ENCODE data around the gene CCL14.
"Not testable (repeated sequence)": the region's sequence is repeated elsewhere in the genome, so short reads cannot be mapped to it uniquely, and the experiment has no call there.

The CCL14 gene

GRCh38 chr17:35986643-35987042 lies at the start of gene CCL14:
TSS of gene CCL14 (minus strand) at chr17:35986729. CDS start at chr17:35986649, 80 bp downstream.
- no peak for DNase-seq (ENCODE audit: low spot score)

DNA sequence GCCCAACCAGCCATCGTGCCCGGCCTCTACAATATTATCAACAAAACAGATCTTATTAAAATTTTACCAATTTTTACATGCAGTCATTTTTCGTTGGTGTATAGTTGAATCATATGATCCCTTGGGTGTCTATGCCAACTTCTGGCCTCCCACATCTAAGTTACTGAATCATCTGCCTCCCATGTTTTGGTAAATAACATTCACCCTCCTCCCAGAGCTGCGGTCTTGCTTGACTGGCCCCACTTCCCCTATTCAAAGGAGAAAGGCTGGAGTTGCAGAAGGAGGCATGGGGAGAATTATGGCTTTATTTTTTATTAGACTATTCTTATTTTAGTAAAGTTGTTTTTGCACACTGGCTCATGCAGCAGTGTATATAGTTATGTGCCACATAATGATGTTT lies 49.7 kb upstream of the CCL14 start:
- DNase-seq (ENCODE audit: low spot score): no peak

DNA sequence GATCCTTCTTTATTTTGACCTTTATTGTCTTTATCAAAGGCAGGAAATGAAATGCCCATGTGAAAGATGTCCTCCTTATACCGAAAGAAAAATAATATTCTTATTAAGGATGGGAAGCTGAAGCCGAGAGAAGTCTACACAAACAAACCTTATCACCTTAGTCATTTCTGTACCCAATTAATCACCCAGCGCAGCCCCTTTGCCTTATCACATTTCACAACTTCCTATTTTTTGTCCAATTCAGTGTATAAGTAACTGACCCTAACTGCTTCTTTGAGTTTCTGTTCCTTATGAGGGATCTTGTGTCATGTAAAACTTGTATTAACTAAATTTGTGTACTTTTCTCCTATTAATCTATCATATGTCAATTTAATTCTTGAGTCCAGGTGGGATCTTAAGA lies 47.6 kb upstream of the CCL14 start:
- DNase-seq (ENCODE audit: low spot score): no peak

GRCh38 chr17:36030956-36031355 lies 44.4 kb upstream of the CCL14 start:
- DNase-seq (ENCODE audit: low spot score): no peak

DNA sequence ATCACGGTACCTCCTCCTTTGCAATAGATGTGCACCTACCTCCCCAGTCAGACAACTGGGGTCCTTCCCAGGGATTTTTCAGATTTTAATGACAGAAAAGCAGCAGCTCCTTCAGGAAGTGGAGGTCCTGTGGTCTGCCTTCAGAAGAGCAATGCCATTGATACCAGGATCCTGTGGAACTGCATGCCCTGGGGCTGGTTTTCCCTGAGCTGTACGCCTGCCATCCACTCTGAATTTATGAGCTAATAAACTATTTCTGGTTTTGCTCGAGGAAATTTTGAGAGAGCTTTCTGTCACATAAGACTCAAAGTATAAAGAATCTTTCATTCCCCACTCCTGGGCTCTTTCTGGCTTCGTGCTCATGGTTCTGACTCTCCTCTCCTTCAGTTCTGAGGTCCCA lies 41.2 kb upstream of the CCL14 start:
- DNase-seq (ENCODE audit: low spot score): no peak

GRCh38 chr17:36024106-36024869 lies 37.8 kb upstream of the CCL14 start:
- DNase-seq (ENCODE audit: low spot score): no peak

DNA sequence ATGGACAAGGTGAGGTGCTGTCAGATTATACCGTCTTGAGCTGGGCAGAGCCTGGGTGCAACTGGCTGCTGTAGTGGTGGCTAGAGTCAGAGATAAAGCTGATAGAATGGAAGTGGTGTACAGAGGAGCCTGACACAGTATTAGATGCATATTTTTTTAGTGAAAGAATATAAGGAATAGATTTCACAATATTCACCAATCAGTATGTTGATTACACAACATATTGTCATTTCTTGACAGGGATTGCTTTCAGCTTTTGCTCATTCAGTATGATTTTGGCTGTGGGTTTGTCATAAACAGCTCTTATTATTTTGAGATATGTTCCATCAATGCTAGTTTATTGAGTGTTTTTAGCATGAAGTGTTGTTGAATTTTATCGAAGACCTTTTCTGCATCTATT lies 32.9 kb upstream of the CCL14 start:
- DNase-seq (ENCODE audit: low spot score): no peak

DNA sequence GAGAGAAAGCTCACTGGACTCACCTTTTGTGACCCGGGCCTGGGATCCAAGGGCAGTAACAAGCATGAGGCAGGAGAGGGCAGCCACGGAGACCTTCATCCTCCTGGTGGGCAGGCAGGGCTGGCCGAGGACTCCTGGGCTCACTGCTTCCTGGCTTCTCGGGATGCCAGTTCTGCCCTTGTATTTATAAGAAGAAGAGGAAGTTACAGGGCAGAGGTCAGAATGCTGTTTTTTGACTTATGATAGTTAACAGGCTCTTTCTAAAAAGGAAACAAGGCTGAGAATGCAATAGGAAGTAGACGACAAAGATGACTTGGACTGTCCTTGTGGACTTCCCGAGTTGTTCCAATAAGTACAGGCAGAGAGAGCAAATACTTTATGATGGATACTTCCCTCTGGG lies 31.3 kb upstream of the CCL14 start, which contains the start of gene CCL23:
Gene CCL23 (minus strand): TSS at position 174 of the 400 bp plus-strand sequence. CDS start 75 bp downstream, at position 99.
- no peak for DNase-seq (ENCODE audit: low spot score)

DNA sequence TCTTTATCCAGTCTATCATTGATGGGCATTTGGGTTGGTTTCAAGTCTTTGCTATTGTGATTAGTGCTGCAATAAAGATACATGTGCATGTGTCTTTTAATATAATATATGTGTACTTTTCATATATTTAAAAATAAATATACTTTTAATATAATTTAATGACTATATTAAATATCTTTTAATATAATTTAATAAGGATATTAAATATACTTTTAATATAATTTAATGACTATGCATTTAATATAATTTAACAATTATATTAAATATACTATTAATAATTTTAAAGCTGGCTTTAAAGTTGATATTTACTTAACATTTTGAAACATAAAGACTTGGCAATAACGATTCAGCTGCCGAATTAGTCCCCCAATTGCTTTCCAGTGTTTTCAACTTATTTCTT lies 30.0 kb upstream of the CCL14 start:
- DNase-seq (ENCODE audit: low spot score): no peak

DNA sequence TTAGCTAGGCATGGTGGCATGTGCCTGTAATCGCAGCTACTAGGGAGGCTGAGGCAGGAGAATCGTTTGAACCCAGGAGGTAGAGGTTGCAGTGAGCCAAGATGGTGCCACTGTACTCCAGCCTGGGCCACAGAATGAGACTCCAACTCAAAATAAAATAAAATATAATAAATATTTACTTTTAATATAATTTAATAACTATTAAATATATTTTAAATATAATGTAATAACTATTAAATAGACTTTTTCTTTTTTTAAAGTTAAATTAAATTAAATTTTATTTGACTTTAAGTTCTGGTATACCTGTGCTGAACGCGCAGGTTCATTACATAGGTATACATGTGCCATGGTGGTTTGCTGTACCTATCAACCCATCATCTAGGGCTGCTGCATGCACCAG lies 29.4 kb upstream of the CCL14 start:
- DNase-seq (ENCODE audit: low spot score): not testable (repeated sequence)

GRCh38 chr17:36014946-36015345 lies 28.4 kb upstream of the CCL14 start:
- no peak for DNase-seq (ENCODE audit: low spot score)

- no peak for DNase-seq (ENCODE audit: low spot score)
These were observed 24.7 kb upstream of the CCL14 start for GRCh38 chr17:36011201-36011600.

DNA sequence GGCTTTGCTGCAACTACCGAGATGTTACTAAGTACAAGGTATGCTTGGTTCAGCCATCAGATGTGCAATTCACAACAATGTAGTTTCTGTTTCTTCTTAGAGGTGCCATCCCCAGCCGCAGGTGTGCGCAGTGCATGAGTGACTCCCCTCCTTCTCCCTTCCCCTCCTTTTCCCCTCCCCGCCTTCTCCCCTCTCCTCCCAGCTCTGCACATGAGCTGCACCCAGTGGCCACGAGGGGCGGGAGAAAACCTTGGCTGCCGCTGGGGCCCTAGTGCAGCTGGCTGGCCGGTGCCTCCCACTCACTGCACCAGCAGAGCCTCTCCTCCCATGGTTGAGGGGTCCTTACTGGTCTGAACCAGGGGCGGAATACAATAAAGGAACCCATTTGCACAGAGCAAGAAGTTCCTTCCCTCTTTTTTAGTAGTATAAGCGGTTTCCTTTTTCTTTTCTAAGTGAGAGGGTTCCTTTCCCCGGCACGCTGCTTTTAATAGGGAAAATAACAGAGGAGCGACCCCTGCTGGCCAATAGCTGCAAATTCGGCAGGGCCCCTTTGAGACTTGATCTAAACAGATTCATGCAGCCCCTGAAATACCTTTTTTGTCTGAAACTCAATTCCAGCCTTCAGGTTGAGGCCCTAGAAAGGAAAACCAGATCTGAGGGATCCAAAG lies 22.6 kb upstream of the CCL14 start:
- DNase-seq (ENCODE audit: low spot score): no peak

DNA sequence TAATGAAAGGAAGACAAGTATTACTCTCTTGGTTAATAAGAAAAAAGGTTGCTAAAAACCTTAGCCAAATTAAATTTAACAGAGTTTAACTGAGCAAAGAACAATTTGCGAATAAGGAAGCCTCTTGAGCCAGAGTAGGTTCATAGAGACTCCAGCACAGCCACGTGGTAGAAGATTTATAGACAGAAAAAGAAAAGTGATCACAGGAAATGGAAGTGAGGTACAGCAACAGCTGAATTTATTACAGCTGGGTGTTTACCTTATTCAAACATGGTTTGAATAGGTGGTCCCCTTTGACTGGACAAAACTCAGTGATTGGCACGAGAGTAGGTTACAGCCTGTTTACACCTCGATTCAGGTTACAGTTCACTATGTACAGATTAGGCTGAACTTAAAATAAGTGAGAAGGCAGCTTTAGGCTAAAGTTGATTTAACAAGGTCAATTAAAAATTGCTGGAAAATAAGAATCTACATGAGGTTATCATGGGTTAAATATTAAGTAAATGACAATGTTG lies 18.1 kb upstream of the CCL14 start:
- no peak for DNase-seq (ENCODE audit: low spot score)

DNA sequence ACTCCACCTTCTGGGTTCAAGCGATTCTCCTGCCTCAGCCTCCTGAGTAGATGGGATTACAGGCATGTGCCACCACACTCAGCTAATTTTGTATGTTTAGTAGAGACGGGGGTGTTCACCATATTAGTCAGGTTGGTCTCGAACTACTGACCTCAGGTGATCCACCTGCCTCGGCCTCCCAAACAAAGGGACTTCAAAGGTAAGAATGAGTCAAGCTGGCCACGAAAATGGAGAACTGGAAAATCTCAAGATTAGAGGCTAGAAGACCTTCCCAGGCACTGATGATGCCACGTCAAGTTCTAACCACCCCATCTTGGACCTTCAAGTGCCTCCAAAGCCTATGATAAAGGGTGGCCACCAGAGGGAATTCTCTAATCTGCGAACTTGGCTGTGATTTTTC lies 16.1 kb upstream of the CCL14 start:
- DNase-seq (ENCODE audit: low spot score): no peak

GRCh38 chr17:36001862-36002603 lies 15.5 kb upstream of the CCL14 start:
- no peak for DNase-seq (ENCODE audit: low spot score)

GRCh38 chr17:36001110-36001771 lies 14.7 kb upstream of the CCL14 start, which contains the start of gene CCL15:
TSS of gene CCL15 (minus strand) at chr17:36001553. CDS start at chr17:36001492, 61 bp downstream.
- DNase-seq (ENCODE audit: low spot score): no peak

DNA sequence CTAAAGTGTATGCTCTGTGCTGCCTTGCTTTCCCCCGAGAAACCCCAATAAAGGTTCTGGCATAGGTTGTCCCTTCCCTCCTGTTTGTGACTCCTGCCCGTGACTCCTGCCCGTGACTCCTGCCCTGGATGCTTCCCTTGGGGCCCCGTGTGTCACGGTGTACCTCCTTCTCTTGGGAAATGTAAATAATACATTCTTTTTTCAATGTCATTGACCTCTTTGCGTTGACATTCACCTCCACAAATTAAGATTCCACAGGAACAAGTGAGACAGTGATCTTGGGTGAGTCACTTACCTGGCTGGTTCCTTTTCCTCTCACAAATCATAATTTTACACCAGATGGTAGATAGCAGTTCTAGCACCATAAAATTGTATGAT lies 14.2 kb upstream of the CCL14 start:
- DNase-seq (ENCODE audit: low spot score): no peak

DNA sequence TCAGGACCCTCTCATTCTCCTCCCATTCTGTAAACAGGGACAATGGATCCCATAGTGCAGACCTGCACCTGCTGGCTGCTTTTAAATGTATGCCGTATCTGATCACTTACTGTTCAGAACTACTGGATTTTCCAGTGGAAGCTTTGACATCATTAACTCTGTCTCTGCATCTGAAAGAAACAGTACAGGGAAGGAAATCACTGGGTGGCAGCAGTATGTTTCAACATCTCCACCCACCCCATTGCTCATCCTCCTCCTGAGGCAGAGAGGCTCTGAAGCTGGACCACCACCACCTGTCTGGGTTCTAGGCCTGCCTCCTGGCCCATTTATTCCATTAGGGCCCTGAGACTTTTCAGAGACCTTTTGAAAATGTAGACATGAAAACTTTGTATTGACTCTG lies 12.2 kb upstream of the CCL14 start:
- no peak for DNase-seq (ENCODE audit: low spot score)

DNA sequence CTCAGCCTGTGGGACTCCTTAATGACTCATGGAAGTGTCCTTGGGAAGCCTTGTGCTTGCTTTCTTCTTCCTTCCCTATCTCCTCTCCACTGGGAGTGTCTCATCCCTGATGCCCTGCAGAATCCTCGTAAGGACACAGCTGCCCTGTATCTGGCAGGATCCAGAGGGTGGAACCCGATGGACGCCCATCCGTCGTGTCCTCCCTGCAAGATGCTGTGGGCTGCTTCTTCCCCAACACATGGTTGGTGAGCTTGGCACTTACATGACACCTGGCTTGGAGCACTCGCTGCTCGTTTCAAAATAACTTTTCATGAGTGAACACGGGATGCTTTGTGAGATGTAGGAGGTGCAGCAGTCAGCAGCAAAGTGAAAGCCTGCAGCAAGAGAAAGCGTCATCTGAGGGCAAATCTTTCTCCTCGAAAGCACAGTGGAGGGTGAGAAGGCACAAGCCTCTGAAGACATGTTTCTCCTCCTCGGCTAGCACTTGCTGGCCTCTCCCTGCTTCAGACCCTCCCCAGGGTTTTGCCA lies 11.6 kb upstream of the CCL14 start:
- no peak for DNase-seq (ENCODE audit: low spot score)

GRCh38 chr17:35995346-35995745 lies 8.8 kb upstream of the CCL14 start:
- not testable (repeated sequence) for DNase-seq (ENCODE audit: low spot score)

DNA sequence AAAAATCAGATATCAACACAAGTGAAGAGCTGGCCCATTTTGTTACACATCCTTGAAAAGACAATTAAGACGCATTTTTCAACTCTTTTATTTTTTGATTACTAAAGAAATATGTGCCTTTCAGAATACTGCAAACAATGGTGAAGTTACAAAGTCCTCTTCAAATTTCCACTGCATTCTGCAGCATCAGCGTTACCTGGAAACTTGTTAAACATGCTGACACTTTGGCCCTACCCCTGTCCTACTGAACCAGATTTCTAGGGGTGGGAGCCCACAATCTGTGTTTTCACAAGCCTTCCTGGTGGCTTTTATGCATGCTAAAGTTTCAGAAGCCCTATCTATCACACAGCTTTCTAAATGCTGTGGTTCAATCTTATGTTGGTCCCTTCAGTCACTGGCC lies 4.5 kb upstream of the CCL14 start:
- DNase-seq (ENCODE audit: low spot score): no peak
